DMS153 (cell line): ENCODE data around the gene ZNF155.
A peak's percentile ranks its signal among the peaks of the same experiment; 100 is the strongest.
"Not testable (repeated sequence)": the region's sequence is repeated elsewhere in the genome, so short reads cannot be mapped to it uniquely, and the experiment has no call there.

Experiments used
- DNase-seq: peaks from one replicate; lab custom pipeline; 2025; lab: John Stamatoyannopoulos, UW

Gene ZNF155

GRCh38 chr19:43983912-43984686 is at the start of gene ZNF155:
ZNF155 (plus strand) TSS chr19:43984188; CDS start chr19:43988544, 4,356 bp downstream.
- peak; percentile 89 for DNase-seq

GRCh38 chr19:43934985-43935708 is 48.8 kb upstream of the ZNF155 start, which contains the start of gene ZNF45:
ZNF45 (minus strand) TSS chr19:43935282; CDS start chr19:43922185, 13,097 bp downstream.
- DNase-seq: peak; percentile 85

DNA sequence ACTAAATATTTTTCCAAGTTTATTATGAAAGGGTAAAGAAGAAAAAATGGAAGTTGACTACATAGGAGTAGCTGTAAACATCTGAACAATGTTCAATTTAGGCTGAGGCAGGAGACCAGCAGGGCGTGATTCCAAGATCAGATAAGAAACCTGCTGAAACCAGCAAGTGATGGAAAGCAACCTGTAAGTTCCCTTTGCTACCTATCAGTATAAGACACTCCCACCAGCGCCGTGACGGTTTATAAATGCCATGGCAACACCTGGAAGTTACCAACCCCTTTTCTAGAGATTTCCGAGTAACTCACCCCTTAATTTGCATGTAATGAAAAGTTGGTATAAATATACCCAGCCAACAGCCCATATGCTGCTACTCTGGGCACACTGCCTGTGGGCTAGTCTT is 47.8 kb upstream of the ZNF155 start:
- no peak for DNase-seq

- DNase-seq: no peak
Observed at GRCh38 chr19:43939557-43940260, 44.3 kb upstream of the ZNF155 start.

DNA sequence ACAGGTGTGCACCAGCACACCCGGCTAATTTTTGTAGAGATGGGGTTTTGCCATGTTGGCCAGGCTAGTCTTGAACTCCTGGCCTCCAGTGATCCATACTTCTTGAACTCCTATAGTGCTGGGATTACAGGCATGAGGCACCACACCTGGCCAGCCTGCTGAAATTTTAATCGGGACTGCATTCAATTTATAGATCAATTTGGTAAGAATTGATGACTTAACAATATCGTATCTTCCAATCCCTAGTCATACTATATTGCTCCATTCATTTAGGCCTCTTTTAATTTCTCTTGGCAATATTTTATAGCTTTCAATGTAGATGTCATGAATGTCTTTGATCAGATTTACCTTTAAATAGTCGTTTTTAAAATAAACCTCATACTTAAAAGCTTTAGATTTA is 43.3 kb upstream of the ZNF155 start:
- DNase-seq: no peak

DNA sequence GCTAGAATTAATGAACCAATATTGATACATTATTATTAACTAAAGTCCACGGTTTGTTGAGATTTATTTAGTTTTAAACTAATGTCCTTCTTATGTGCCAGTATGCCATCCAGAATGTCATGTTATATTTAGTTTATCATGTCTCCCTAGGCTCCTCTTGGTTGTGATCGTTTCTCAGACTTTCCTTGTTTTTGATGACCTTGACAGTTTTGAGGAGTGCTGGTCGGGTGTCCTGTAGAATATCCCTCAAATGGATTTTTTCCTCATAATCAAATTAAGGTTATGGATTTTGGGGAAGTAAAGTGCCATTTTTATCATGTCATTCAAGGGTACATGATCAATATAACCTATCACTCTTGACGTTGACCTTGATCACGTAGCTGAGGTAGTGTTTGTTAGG is 42.8 kb upstream of the ZNF155 start:
- DNase-seq: no peak

- DNase-seq: not testable (repeated sequence)
Observed at GRCh38 chr19:43947412-43947811, 36.6 kb upstream of the ZNF155 start.

DNA sequence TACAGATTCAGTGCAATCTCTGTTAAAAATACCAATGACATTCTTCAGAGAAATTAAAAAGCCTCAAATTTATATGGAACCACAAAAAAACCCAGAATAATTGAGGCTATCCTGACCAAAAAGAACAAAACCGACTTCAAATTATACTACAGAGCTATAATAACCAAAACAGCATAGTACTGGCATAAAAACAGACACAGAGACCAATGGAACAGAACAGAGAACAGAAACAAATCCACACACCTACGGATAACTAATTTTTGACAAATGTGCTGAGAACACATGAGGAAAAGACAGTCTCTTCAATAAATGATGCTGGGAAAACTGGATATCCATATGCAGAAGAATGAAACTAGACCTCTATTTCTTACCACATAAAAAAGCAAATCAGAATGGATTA is 34.2 kb upstream of the ZNF155 start:
- not testable (repeated sequence) for DNase-seq

GRCh38 chr19:43950834-43951645 is 32.9 kb upstream of the ZNF155 start, which contains the start of gene ZNF221:
ZNF221 (plus strand) TSS chr19:43951228; CDS start chr19:43962727, 11,499 bp downstream.
- peak; percentile 78 for DNase-seq

DNA sequence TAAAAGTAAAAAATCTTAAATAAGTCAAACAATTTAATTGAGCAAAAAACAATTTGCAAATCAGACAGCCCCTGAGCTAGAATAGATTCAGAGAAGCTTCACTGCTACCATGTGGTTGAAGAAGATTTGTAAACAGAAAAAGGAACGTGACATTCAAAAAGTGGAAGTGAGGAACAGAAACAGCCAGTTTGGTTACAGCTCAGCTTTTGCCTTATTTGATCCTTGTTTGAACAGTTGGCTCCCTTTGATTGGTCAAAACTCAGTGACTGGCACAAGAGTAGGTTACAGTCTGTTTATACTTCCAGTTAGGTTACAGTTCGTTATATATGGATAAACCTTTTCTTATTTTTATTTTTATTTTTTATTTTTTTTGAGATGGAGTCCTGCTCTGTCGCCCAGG is 27.2 kb upstream of the ZNF155 start:
- no peak for DNase-seq

DNA sequence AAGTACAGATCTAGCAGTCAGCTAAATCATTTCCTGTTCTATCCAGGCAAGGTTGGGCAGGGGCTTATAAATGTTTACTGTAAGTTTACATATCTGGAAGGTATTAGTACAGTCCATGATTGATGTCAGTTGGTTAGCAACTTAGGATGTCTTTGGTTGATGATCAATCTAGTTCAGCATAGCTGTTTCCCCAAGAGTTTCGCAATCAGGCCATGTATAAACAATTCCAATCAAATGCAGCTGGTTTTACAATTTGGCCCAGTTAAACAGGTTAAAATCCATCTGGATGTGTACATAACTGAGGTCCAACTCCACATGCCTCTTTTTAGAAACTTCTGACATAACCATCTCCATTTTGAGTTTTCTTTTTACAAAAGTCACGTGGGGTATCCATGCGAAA is 26.1 kb upstream of the ZNF155 start:
- DNase-seq: no peak

- DNase-seq: no peak
Observed at GRCh38 chr19:43960411-43960810, 23.6 kb upstream of the ZNF155 start.

DNA sequence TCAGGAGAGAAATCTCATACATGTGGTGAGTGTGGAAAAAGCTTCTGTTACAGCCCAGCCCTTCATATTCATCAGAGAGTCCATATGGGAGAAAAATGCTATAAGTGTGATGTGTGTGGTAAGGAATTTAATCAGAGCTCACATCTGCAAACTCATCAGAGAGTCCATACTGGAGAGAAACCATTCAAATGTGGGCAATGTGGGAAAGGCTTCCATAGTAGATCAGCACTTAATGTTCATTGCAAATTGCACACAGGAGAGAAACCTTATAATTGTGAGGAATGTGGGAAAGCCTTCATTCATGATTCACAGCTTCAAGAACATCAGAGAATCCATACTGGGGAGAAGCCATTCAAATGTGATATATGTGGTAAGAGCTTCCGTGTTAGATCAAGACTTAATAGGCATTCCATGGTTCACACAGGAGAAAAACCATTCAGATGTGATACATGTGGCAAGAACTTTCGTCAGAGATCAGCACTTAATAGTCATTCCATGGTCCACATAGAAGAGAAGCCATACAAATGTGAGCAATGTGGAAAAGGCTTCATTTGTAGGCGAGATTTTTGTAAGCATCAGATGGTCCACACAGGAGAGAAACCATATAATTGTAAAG is 17.8 kb upstream of the ZNF155 start:
- no peak for DNase-seq

GRCh38 chr19:43976732-43977131 is 7.3 kb upstream of the ZNF155 start:
- no peak for DNase-seq

GRCh38 chr19:43983544-43983911 is 460 bp upstream of the ZNF155 start:
- DNase-seq: no peak

- no peak for DNase-seq
Observed at GRCh38 chr19:43984687-43985000, 656 bp downstream of the ZNF155 start.

DNA sequence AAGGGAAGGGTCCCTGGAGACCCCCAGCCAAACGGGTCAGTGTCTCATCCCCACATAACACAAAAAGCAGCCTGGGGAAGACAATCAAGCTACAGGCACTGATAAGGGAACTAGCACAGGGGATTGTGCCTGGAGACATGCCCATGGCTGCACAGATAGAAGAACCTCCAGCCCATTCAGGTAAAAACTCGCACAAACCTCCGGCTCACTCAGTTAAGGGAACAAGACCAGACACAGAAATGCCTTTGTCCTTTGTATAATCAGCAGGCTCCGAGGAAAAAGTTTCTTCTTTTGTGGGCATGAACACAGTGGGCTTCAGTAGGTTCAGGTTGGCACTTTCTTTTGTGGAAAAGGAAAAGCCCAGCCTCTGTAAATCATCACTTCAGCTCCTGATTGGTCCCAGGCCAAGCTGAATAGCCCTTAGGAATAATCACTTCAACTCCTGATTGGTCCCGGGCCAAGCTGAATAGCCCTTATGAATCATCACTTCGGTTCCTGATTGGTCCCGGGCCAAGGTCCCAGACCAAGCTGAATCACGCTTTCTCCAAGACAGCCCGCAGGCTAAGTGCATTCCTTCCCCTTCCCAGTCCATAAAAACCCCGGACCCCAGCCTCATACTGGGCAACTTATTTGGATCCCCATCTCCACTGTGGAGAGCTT is 13.8 kb downstream of the ZNF155 start:
- no peak for DNase-seq

DNA sequence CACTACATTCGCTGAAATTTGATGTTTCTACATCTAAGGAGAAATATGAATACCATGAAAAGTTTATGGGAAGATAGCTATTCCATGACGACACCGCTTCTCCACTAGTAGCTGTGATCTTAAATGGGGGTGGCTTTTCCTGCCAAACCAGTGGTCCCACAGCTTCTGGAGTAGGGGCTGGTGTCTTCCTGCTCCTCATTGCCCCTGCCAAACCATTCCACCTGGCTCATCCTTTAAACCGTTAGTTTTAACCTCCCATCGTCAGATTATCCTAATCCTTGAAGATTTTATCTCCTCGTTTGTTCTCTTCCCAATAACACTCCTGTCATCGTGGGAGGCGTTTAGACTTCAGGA is 18.2 kb downstream of the ZNF155 start:
- DNase-seq: no peak

DNA sequence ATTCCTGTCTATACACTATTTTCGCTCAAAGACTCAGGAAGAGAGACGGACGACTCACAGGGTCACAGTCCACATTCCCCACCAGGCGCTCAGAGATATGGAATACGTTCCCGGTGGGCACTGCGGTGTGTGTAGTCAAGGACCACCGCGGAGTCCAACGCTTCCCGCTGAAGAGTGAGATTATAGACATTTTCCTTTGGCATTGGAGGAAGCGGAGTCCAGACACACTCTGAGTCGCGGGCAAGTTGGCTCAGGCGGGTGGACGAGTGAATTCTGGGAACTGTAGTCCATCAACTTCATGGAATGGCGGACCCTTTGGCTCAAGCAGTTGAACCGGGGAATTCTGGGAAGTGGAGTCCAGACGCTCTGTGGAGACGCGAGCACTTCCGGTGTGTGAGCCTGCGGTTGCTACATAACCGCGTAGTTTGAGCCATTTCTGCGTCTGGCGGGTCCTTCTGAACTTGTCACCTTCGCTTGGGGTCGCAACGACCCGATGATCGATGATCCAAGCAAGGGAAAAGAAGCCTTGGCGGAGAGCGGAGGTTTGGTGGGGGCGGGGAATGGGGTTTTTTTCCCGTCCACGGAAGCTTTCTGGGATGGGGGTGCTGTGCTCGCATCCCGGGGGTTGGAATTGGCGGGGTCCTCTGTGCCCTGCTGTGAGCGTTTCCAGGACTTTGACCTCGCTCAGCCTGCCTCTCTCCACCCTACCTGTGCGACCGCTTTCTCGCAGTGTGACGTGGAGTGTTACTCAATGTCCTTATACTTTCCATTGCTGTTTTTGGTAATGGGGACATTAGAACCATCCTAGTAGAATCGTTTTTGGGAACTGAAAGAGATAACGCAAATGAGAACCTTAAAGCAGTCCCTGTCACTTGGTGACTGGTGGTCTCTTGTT is 18.8 kb downstream of the ZNF155 start, which contains the start of gene ZNF230:
Gene ZNF230 (plus strand): TSS at position 392 of the 895 bp plus-strand sequence. CDS start 4,122 bp downstream, outside the sequence.
- peak; percentile 89 for DNase-seq
